HFFc6 (cell line): ENCODE measurements around the gene SKIC2. TPM values are rescaled to one million over a fixed set of nuclear protein-coding genes. Genes with fewer than 3 reads are reported as not detected.
"Not testable (repeated sequence)": the region's sequence is repeated elsewhere in the genome, so short reads cannot be mapped to it uniquely, and the experiment has no call there.

Experiments
- DNase-seq: peaks from one replicate; pipeline ENCODE4 v3.0.0-alpha.2; 2018
- H3K27ac Mint-ChIP-seq: 2 replicates; pipeline ENCODE4 v1.8.0; 2020; ENCODE audit warnings: mild to moderate bottlenecking, mixed read lengths
- H3K27me3 Mint-ChIP-seq: 2 replicates; pipeline ENCODE4 v1.8.0; 2021; ENCODE audit warnings: mild to moderate bottlenecking, moderate library complexity, mixed read lengths; ENCODE audit not compliant: insufficient read depth
- H3K36me3 Mint-ChIP-seq: 2 replicates; pipeline ENCODE4 v1.8.0; 2021; ENCODE audit warnings: low read depth, mixed read lengths
- H3K4me1 Mint-ChIP-seq: 2 replicates; pipeline ENCODE4 v1.8.0; 2020; ENCODE audit warnings: low read depth, mixed read lengths
- H3K4me3 Mint-ChIP-seq: 2 replicates; pipeline ENCODE4 v1.8.0; 2020; ENCODE audit warnings: mild to moderate bottlenecking, moderate library complexity, mixed read lengths
- H3K9me3 Mint-ChIP-seq: 2 replicates; pipeline ENCODE4 v1.8.0; 2020; ENCODE audit warnings: mild to moderate bottlenecking, mixed read lengths
- CTCF ChIP-seq: fragments of 200-600 bp; sonication (generic); IDR thresholded peaks from 2 replicates; pipeline ENCODE4 v1.5.0; 2021; ENCODE audit warnings: antibody characterized with exemption, mild to moderate bottlenecking
- total RNA-seq, 6 experiments: library from RNA; stranded (reverse); fragmentation: NEBNext Ultra II Directional; extraction: Animal tissue kit (Norgen Biotek cat#: 25700); gene quantifications; 2 replicates in 1 of 6; 3 replicates in 5 of 6; pipeline ENCODE4 v1.2.3, GENCODE V29; 2021

Gene SKIC2
- total RNA-seq, 6 experiments from 2014 or later = 74.0 to 83.3 (median 77.8) TPM

- Mint-ChIP-seq H3K4me1 (peaks cover 7% of the 10 kb centered on the region; the same call in 1 of the 2 replicates), H3K27me3 (peaks cover 6% of the 10 kb centered on the region; the same call in 1 of the 2 replicates), H3K36me3 (no peaks in the 10 kb centered on the region), H3K27ac (no peak overlapping the region), H3K4me3 (peak overlapping the region; percentile 54; the same call in 1 of the 2 replicates), H3K9me3 (no peaks in the 10 kb centered on the region)
- no peak for DNase-seq
- no peak for TF ChIP-seq CTCF
Observed at GRCh38 chr6:31927863-31928671, 30.9 kb upstream of the SKIC2 start.

GRCh38 chr6:31928672-31928939 lies 30.4 kb upstream of the SKIC2 start:
- H3K36me3 Mint-ChIP-seq = no peaks in the 10 kb centered on the region
- no peak for TF ChIP-seq CTCF

GRCh38 chr6:31930962-31931361 lies 28.0 kb upstream of the SKIC2 start:
- no peak overlapping the region for H3K4me3 Mint-ChIP-seq
- no peaks in the 10 kb centered on the region for H3K36me3 Mint-ChIP-seq
- no peak for DNase-seq
- H3K9me3 Mint-ChIP-seq = no peaks in the 10 kb centered on the region
- no peak for TF ChIP-seq CTCF
- no peak overlapping the region for H3K27ac Mint-ChIP-seq
- peaks cover 7% of the 10 kb centered on the region; the same call in 1 of the 2 replicates for H3K4me1 Mint-ChIP-seq
- peaks cover 17% of the 10 kb centered on the region for H3K27me3 Mint-ChIP-seq

More at GRCh38 chr6:31928672-31928939, 30.4 kb upstream of the SKIC2 start:
- Mint-ChIP-seq H3K4me3 (no peak overlapping the region), H3K4me1 (peaks cover 7% of the 10 kb centered on the region; the same call in 1 of the 2 replicates), H3K27ac (no peak overlapping the region), H3K27me3 (peaks cover 10% of the 10 kb centered on the region; the same call in 1 of the 2 replicates), H3K9me3 (no peaks in the 10 kb centered on the region)
- no peak for DNase-seq

GRCh38 chr6:31932137-31932536 lies 26.8 kb upstream of the SKIC2 start:
- H3K27ac Mint-ChIP-seq, DNase-seq, H3K9me3 Mint-ChIP-seq, H3K36me3 Mint-ChIP-seq, H3K4me1 Mint-ChIP-seq, H3K4me3 Mint-ChIP-seq: not testable (repeated sequence)
- H3K27me3 Mint-ChIP-seq = peaks cover 19% of the 10 kb centered on the region

GRCh38 chr6:31933537-31933936 lies 25.4 kb upstream of the SKIC2 start:
- H3K27ac Mint-ChIP-seq = no peak overlapping the region
- H3K4me3 Mint-ChIP-seq = no peak overlapping the region
- no peaks in the 10 kb centered on the region for H3K9me3 Mint-ChIP-seq
- H3K36me3 Mint-ChIP-seq = no peaks in the 10 kb centered on the region
- H3K27me3 Mint-ChIP-seq = peaks cover 19% of the 10 kb centered on the region
- TF ChIP-seq CTCF = no peak
- no peak for DNase-seq
- no peaks in the 10 kb centered on the region for H3K4me1 Mint-ChIP-seq

- Mint-ChIP-seq H3K4me1 (peaks cover 1% of the 10 kb centered on the region), H3K36me3 (no peaks in the 10 kb centered on the region), H3K9me3 (no peaks in the 10 kb centered on the region), H3K27me3 (peaks cover 19% of the 10 kb centered on the region), H3K4me3 (no peak overlapping the region), H3K27ac (no peak overlapping the region)
- DNase-seq = no peak
- no peak for TF ChIP-seq CTCF
Observed at GRCh38 chr6:31935021-31935420, 24.0 kb upstream of the SKIC2 start.
